GM21360 (cell line): Measurements from ENCODE around the gene DYNC1LI1.

Experiments used
- ATAC-seq: cut with Tn5 transposase; IDR thresholded peaks from one replicate; pipeline ENCODE4 v1.9.1; 2021; ENCODE audit warnings: mild to moderate bottlenecking, moderate library complexity; ENCODE audit not compliant: unreplicated experiment

DYNC1LI1 gene

DNA sequence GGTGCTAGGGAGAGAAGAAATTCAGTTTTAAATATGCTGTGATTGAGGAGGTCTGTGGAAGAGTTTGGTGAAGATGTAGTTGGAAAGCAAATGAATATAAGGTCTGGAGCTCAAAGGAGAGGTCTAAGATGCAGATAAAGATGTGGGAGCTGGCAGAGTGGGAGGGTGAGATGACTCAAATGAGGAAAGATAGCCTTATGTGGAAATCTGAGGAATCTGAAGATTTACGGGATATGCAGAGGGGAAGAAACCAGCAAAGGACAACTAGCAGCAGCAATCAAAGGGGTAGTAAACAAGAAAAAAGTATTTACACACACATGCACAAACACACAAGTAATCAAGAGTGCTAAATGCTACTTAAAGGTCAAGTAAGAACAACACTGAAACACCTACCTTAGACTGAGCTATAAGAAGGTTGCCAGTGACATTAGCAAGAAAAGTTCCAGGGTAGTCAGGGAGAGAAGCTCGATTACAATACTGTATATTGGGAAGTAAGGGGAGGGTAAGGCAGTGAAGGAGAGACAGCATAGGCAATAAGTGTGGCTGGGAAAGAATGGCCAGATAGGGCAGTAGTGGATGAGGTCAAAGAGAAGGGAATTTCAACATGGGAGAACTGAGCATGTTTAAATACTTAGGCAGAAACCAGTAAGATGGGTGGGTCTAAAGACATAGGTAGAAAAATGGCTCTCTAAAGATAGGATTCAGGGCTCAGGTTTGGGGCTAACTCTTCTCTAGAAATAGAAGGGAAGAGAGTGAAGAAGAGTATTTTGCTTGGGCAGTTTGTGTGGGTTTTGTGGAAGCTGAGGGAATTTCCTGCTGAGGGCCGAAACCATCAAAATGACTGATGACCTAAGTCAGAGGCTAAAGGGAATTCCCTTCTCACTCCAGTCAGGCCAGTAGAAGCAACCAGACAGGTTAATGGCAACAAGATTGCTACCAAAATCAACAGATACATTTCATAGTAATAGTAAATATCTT is 76.9 kb downstream of the DYNC1LI1 start:
- peak; percentile 65 for ATAC-seq

GRCh38 chr3:32492684-32493436 is 77.8 kb downstream of the DYNC1LI1 start:
- no peak for ATAC-seq

GRCh38 chr3:32488474-32489008 is 82.1 kb downstream of the DYNC1LI1 start:
- ATAC-seq, result no peak

GRCh38 chr3:32487781-32488473 is 82.7 kb downstream of the DYNC1LI1 start:
- ATAC-seq, result no peak

- no peak for ATAC-seq
These were observed 86.2 kb downstream of the DYNC1LI1 start for GRCh38 chr3:32484436-32484835.

- ATAC-seq, result no peak
These were observed 86.9 kb downstream of the DYNC1LI1 start for GRCh38 chr3:32483772-32484171.

GRCh38 chr3:32482693-32483092 is 88.0 kb downstream of the DYNC1LI1 start:
- no peak for ATAC-seq

DNA sequence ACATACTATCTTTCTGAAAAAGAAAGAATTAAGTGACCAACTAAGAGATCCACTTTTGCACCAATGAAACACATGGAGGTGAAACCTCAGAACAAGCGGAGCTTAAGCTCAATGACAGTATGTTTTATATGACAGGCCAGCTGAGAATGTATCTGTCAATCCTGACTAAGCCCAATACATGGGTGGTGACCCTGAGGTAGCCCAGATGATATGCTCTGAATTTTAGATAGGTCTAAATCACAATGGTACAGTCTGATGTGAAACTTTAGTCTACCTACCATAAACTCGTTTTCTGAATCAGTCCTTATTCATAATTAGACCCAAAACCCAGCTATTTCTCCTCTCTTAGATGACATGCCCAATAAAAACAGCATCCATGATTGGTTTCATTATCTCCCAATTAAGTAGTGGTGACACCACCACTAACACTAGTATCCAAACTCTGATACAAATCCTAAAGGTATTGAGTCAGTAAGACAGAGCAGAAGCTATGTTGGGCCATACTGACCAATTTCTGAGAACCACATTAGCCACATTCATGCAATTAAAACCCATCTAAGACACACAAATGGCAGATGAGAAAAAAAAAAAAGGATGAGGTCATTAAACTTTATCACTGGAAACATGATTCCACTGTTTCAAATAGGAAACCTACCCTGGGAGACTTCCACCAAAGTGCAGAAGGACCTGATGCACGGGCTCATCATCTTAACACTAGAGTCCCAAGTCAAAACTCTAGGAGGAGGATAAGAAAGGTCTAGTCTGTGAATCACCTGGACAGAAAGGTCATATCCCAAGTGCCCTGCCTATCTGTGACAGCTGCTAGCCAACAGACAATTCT is 88.6 kb downstream of the DYNC1LI1 start:
- no peak for ATAC-seq

DNA sequence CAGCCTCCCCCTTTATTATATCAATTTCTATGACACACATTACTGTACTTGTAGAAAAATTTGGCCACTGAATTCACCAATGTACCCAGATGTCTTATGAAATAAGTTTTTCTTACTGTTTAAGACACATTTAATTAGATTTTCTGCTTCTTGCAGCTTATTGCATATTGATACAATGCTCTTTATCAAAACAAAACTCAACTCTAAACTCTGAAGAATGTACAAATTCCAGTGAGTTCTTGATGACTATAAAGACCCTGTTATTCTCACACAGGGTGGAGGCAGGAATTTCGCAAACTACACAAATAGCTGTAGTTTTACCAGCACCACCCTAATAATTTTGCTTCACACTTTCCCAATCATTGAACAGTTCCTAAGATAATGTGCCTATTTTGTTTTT is 90.1 kb downstream of the DYNC1LI1 start:
- ATAC-seq, result no peak
